GM12875 (cell line): ENCODE results near the gene ZBTB7C.

Source experiments
- H3K4me3 ChIP-seq: one replicate; pipeline ENCODE4 v1.5.1; 2011; ENCODE audit warnings: low read depth, low read length, control low read depth
- TF ChIP-seq, protein P1 (sequence below): IDR thresholded peaks from 2 replicates; pipeline ENCODE4 v1.5.1; 2011; ENCODE audit warnings: low read depth, mild to moderate bottlenecking, control low read depth, inconsistent platforms, low read length, moderate library complexity, borderline replicate concordance; ENCODE audit not compliant: insufficient read depth

The ZBTB7C gene

DNA sequence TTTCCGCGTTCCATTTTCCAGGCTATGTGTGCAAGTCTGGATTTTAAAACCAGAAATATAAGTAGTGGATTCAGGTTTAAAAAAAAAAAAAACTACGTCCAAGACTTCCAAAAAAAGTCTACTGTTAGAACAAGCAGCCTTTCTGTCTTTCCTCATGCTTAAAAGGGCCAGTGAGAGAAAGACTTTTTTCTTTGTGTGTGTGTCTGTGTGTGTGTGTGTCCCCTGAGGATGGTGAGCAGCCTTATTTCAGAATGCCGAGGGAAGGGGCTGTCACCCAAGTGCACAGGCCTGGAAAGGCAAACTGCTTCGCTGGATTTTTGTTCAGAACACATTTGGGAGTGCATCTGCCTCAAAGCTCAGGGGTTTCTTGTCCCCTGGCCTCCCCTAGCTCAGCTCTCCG is 98.8 kb downstream of the ZBTB7C start:
- TF ChIP-seq, protein P1, sequence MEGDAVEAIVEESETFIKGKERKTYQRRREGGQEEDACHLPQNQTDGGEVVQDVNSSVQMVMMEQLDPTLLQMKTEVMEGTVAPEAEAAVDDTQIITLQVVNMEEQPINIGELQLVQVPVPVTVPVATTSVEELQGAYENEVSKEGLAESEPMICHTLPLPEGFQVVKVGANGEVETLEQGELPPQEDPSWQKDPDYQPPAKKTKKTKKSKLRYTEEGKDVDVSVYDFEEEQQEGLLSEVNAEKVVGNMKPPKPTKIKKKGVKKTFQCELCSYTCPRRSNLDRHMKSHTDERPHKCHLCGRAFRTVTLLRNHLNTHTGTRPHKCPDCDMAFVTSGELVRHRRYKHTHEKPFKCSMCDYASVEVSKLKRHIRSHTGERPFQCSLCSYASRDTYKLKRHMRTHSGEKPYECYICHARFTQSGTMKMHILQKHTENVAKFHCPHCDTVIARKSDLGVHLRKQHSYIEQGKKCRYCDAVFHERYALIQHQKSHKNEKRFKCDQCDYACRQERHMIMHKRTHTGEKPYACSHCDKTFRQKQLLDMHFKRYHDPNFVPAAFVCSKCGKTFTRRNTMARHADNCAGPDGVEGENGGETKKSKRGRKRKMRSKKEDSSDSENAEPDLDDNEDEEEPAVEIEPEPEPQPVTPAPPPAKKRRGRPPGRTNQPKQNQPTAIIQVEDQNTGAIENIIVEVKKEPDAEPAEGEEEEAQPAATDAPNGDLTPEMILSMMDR, result no peak
- H3K4me3 ChIP-seq, result no peak overlapping the region

DNA sequence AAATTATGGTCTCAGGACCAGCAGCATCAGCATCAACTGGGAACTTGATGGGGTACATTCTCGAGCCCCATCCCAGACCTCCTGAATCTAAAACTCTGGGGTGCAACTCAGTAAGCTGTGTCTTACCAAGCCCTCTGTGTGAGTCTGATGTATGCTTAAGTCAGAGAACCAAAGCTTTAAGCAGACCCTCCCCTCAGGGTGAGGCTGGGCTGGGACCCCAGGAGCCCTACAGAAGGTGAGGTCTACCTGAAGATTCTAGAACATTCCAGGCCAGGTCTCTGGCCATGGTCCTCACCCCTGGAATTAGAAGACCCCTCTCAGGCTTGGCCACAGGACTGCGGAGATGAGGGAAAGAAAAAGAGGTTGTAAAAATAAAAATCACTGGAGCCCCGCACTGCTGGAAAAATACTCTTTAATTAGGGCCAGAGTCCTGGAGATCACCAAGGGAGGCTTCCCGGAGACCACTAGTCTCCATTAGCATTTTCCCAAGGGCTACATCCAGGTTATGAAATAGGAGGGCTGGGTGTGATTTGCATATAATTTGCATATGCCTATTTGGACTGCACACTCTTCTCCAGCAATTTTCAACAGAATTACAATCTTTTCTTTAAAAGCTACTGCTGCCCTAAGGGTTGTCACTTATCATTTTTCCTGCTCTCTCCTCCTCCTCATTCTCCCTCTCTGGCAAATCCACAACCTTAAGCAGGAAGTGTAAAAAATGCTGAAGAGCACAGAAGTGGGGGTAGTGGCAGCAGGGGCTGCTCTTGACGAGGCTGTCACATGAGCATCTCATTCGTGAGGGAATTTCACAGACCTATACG is 100.2 kb downstream of the ZBTB7C start:
- TF ChIP-seq, protein P1, result no peak
- no peak overlapping the region for H3K4me3 ChIP-seq

DNA sequence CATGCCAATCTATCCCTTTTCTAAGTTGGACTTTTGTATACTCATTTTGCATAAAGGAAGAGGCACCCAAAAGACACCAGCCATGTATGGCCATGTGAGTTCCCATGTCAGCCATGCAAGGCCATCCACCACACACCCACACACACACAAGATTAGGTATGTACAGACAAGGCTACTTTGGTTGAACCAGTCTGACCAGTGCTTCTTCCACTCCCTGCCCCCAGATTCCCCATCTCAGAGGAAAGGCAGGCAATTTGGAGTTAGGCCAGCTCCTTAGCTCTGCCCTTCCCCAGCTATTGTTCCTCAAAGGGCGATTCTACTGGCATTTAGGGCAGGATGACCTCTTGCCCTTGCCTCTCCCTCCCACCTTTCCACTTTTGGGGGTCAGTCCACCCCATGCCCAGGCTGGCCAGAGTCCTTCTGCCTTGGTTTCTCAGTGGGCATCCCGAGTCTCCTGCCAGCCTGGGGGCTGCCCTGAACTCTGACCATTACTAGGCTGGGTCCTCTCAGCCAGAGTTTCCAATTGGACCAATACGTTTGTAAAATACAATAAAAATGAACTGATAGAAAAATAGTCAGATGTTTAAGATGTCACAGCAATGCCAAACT is 101.1 kb downstream of the ZBTB7C start:
- TF ChIP-seq, protein P1, result no peak
- no peak overlapping the region for H3K4me3 ChIP-seq

DNA sequence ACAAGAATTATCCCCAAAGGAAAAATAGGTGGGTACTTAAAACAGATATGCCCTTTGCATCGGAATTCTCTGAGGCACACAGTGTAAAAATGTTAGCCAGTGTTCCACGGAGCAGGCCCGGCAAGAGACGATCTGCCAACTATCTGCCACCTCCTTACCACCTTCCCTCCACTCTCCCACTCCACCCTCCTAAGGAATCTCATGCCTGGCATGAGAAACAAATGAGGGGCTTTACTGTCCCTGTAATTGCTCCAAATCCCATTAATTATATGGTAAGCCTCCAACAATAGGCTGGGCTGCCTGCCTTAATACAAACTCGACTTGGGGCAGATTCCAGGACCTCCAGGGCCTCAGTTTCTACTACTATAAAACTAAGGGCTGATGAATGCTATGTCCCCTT is 102.3 kb downstream of the ZBTB7C start:
- TF ChIP-seq, protein P1, result no peak
- no peak overlapping the region for H3K4me3 ChIP-seq

DNA sequence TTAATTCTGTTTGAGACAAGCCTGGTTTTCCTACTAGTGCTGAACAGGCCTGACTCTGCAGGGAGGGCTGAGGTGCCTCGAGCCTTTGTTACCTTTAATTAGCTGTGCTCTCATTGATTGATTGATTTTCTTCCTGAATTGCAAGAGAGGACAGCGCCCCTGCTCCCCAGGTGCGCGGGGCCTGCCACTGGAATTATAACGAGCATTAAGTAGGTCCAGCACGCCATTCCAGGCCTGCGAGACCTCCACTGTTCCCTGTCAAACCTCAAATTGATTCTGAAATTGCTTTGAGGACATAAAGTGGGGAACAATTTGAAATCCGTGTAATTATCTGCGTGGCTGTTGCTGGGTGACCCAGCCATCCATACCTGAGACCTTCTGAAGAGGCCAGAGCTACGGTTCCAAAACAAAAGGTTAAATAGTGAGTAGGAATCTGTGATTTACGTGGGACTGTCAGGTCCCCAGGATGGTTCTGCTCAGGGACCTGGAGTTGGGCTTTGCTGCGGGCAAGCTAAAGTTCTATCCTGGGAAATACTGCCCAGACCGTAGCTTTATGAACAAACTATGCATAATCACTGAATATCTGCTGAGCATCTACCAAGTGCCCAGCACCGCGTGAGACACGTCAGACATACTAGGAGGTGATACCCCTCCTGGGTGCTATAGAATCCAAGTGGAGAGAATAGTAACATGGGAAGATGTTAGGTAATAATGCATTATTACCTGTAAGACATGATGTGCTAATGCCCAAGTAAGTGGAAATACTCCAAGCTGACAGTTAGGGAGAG is 104.1 kb downstream of the ZBTB7C start:
- TF ChIP-seq, protein P1, result no peak
- H3K4me3 ChIP-seq, result no peak overlapping the region

DNA sequence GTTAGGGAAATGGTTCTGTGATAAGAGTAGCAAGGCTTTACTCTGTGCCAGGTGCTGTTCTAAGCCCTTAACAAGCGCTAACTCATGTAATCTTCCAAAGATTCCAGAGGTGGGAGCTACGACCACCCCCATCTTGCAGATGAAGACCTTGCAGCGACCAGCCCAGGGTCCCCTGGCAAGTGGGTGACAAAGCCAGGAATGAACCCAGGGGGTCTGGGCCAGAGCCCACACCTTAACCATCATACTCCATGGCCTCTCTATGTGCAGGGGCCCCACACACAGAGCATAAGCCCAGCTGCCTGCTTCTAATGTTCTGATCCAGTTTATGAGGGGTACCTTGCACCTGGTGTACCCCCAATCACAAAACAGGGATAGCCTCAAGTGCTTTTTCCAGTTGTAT is 105.3 kb downstream of the ZBTB7C start:
- TF ChIP-seq, protein P1, result no peak
- no peak overlapping the region for H3K4me3 ChIP-seq
